Stimulated activated CD4-positive, alpha-beta T cell treated with anti-CD3 and anti-CD28 coated beads, TNF-alpha, amount 100 ng/mL, for 1 hour (primary cell): ENCODE data around the gene TUBA1C.
"Not testable (repeated sequence)": the region's sequence is repeated elsewhere in the genome, so short reads cannot be mapped to it uniquely, and the experiment has no call there.

ENCODE experiments used
- DNase-seq, 3 donors: peaks; one replicate each; pipeline ENCODE4 v3.0.0-alpha.2; 2020; ENCODE audit warnings: low read depth in 3 of 3, low spot score in 1 of 3

TUBA1C gene

DNA sequence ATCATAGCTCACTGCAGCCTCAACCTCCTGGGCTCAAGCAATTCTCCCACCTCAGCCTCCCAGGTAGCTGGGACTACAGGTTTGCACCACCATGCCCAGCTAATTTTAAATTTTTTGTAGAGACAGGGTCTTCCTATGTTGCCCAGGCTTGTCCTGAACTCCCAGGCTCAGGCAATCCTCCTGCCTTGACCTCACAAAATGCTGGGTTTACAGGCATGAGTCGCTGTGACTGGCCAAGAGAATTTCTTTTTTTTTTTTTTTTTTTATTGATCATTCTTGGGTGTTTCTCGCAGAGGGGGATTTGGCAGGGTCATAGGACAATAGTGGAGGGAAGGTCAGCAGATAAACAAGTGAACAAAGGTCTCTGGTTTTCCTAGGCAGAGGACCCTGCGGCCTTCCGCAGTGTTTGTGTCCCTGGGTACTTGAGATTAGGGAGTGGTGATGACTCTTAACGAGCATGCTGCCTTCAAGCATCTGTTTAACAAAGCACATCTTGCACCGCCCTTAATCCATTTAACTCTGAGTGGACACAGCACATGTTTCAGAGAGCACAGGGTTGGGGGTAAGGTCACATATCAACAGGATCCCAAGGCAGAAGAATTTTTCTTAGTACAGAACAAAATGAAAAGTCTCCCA lies 18.0 kb downstream of the TUBA1C start:
- DNase-seq, result not testable (repeated sequence)

GRCh38 chr12:49283541-49284429 lies 18.9 kb downstream of the TUBA1C start:
- DNase-seq, result no peak

DNA sequence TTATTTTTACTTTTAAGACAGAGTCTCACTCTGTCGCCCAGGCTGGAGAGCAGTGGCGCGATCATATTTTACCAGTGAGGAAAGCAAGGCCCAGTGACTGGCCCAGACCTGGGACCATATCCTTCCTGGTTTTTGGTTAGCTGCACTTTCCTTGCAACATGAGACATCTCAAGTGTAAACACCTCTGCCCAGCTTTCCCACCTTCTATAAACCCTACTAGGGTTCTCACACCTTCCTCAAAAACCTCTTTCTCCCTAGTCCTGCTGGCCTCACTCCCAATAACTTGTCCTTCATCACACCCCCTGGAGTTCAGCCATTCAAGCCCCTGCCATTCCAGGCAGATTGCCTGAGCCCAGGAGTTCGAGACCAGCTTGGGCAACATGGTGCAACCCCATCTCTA lies 19.8 kb downstream of the TUBA1C start:
- no peak for DNase-seq

DNA sequence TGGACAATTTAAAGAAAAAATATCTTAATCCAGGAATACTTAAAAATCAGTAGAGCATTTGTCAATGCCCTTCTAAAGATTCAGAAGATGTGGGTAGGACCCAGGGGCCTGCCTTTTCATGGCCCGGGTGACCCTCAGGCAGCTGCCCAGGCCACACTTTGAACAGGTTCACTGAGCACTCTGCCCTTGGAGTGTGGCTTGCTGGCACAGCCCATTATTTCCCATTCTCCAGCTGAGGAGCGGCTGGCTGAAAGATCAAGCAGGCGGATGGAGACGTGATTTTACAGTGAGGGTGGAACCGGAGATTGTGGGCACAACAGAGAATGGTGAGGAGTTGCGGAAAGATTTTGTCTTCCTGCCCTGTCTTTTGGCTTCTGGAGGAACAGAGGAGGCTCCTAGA lies 23.0 kb downstream of the TUBA1C start:
- no peak for DNase-seq

- DNase-seq, result peak; percentile 32 to 49 (median 45)
These were observed 23.6 kb downstream of the TUBA1C start for GRCh38 chr12:49288412-49288853.

DNA sequence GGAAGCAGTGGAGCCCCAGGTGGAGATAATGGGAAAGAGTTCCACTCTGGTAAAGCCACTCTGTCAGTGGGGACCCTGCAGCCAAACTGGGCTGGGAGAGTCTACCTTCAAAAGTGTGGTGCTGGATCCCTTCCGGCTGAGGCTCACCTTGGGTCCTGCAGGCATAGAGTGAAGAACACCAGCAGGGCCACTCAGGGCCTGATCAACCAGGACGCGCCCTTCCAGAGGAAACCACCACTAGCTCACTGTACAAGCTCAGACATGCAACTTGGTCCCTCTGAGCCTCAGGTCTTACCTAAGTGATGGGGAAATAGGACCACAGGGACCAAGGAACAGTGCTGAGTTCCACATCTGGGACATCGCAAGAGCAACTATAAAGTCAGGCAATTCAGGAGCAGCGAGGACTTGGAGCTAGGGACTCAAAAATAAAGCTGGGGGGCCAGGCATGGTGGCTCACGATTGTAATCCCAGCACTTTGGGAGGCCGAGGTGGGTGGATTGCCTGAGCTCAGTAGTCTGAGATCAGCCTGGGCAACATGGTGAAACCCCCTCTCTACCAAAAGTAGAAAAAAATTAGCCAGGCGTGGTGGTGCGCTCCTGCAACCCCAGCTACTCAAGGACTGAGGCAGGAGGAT lies 24.2 kb downstream of the TUBA1C start:
- DNase-seq, result no peak

DNA sequence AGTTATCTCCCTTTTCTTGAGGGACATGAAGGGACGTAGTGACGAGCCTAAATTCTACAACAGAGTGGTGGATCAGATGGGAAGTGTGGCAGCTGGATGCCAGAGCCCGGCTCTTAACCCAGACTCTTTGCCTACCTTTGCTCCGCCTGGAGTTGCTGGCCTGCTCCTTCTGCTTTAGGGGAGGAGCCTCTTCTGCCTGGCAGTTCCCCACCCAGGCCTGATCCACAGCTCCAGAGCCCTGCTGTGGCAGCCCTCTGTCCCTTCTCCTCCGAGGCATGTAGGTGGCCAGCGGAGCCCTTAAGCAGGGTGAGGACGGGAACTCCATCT lies 27.8 kb downstream of the TUBA1C start:
- DNase-seq, result no peak

GRCh38 chr12:49293056-49293956 lies 28.4 kb downstream of the TUBA1C start:
- DNase-seq, result no peak

GRCh38 chr12:49294086-49294803 lies 29.4 kb downstream of the TUBA1C start:
- DNase-seq, result no peak

DNA sequence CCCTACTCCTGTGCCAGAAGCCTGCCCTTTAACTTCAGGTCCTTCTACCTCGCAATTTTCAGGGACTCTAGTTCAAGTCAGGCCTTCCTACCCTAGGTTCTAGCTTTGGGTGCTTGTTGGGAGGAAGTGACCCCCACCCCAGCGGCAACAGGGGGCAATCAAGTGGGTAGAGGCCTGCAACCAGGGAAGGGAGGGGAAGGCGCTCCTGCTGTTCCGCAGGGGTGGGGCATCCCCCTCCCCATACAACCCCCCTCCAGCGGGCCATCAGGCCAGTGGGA lies 29.9 kb downstream of the TUBA1C start:
- no peak for DNase-seq

- DNase-seq, result peak in 1 of 3 donors; percentile 11
These were observed 30.4 kb downstream of the TUBA1C start, which contains the start of gene PRPH for GRCh38 chr12:49295082-49295936. PRPH (plus strand) TSS chr12:49295147; CDS start chr12:49295201, 54 bp downstream.

GRCh38 chr12:49296034-49296835 lies 31.4 kb downstream of the TUBA1C start:
- DNase-seq, result peak in 2 of 3 donors; percentile 33 to 58

GRCh38 chr12:49296836-49297694 lies 32.2 kb downstream of the TUBA1C start:
- no peak for DNase-seq

GRCh38 chr12:49297695-49298060 lies 32.8 kb downstream of the TUBA1C start:
- DNase-seq, result no peak

DNA sequence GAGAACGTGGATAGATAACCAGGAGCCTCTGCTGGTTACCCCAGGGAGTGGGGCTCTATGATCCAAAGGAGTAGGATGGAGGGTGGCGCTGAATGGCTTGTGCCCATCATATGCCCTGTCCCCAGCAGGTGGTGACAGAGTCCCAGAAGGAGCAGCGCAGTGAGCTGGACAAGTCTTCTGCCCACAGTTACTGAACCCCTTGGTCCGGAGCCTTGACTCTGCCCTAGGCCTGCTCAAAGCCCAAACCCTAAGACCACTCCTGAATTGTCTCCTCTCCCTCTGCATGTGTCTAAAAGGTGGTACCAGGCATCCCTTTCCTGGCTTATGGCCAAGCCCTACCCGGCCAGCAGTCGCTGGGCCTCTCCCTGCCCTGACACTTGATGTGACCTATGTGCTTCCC lies 33.3 kb downstream of the TUBA1C start:
- DNase-seq, result no peak

DNA sequence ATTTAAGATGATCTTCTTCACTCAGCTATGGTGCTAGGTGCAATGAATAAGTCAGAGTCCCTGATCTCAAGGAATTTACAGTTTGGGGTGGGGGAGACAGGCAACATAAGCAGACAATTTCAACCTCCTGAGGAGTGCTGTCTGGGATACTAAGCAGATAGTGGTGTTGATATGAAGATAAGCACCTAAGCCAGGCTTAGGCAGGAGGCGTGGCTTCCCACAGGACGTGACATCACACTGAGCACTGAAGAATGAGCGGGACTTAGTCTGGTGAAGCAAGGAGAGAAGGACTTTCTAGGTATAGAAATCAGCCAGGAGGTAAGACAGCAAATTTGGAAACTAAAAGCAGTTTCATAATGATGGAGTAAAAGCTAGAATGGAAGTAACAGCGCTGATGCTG lies 36.9 kb downstream of the TUBA1C start:
- DNase-seq, result no peak

DNA sequence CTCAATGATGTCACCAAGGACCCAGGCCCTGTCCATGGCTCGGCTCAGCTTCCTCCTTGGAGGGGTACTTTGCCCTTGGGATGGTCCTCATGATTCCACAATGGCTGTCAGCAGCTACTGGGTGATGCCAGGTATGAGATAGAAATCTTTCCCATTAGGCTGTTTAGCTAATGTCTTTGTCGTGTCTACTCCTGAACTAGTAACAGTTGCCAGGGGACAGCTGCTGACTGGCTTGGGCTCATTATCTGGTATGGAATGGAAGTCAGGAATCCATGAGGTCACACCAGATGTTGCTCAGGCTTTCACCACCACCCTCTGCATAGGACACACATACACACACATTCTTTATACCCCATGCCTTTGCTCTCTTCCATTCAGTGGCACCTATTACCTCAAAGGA lies 39.3 kb downstream of the TUBA1C start:
- DNase-seq, result no peak
